T47D (cell line): Measurements from ENCODE around the gene ITIH6.
A peak's percentile ranks its signal among the peaks of the same experiment; 100 is the strongest.
"Not testable (repeated sequence)": the region's sequence is repeated elsewhere in the genome, so short reads cannot be mapped to it uniquely, and the experiment has no call there.

Experiments
- DNase-seq, 2 experiments: peaks; one replicate each; pipeline versions ENCODE4 v3.0.0 to v3.0.0-alpha.2; 2011 to 2012; ENCODE audit warnings: low read depth in 1 of 2, low spot score in 1 of 2
- JUND ChIP-seq: IDR thresholded peaks from 2 replicates; pipeline ENCODE4 v1.6.1; 2012; ENCODE audit warnings: low read depth
- in situ Hi-C: cut with HindIII; loops from 2 replicates; pipeline ENCODE4 v1.10.0; 2016; ENCODE audit warnings: low sequenced_read_pairs, low pct_unique_long_range_greater_than_20kb

Gene ITIH6

GRCh38 chrX:54798137-54798536, at the start of gene ITIH6:
Gene ITIH6 (minus strand): TSS chrX:54798255. CDS start chrX:54798210, 45 bp downstream.
- in situ Hi-C loops, result no loop called here
- no peak for TF ChIP-seq JUND

GRCh38 chrX:54847700-54848099, 49.6 kb upstream of the ITIH6 start:
- DNase-seq, in situ Hi-C loops: not testable (repeated sequence)

More at GRCh38 chrX:54798137-54798536, at the start of gene ITIH6:
- DNase-seq, result no peak

GRCh38 chrX:54843050-54843449, 45.0 kb upstream of the ITIH6 start:
- DNase-seq, result no peak
- TF ChIP-seq JUND, result no peak
- in situ Hi-C loops, result no loop called here

- in situ Hi-C loops, result no loop called here
- TF ChIP-seq JUND, result no peak
- peak in 1 of 2 experiments; percentile 9 for DNase-seq
Measured at GRCh38 chrX:54842607-54843006, 44.6 kb upstream of the ITIH6 start.

- in situ Hi-C loops, result not testable (repeated sequence)
- peak in 1 of 2 experiments; percentile 26 for DNase-seq
Measured at GRCh38 chrX:54841184-54841874, 43.3 kb upstream of the ITIH6 start.

- in situ Hi-C loops, result no loop called here
- DNase-seq, result no peak
- TF ChIP-seq JUND, result no peak
Measured at GRCh38 chrX:54838583-54838982, 40.5 kb upstream of the ITIH6 start.

GRCh38 chrX:54826598-54826997, 28.5 kb upstream of the ITIH6 start:
- in situ Hi-C loops, result no loop called here
- no peak for TF ChIP-seq JUND
- no peak for DNase-seq

- TF ChIP-seq JUND, result no peak
- DNase-seq, result peak in 1 of 2 experiments; percentile 50
- in situ Hi-C loops, result no loop called here
Measured at GRCh38 chrX:54825716-54826438, 27.8 kb upstream of the ITIH6 start.

GRCh38 chrX:54824722-54825121, 26.7 kb upstream of the ITIH6 start:
- in situ Hi-C loops, result no loop called here
- DNase-seq, result no peak
- no peak for TF ChIP-seq JUND

- in situ Hi-C loops, result no loop called here
- TF ChIP-seq JUND, result no peak
- DNase-seq, result no peak
Measured at GRCh38 chrX:54824195-54824594, 26.1 kb upstream of the ITIH6 start.

GRCh38 chrX:54821310-54821709, 23.3 kb upstream of the ITIH6 start:
- DNase-seq, result no peak
- no peak for TF ChIP-seq JUND
- in situ Hi-C loops, result no loop called here

- TF ChIP-seq JUND, result no peak
- in situ Hi-C loops, result no loop called here
- no peak for DNase-seq
Measured at GRCh38 chrX:54820737-54821136, 22.7 kb upstream of the ITIH6 start.

GRCh38 chrX:54819201-54819600, 21.1 kb upstream of the ITIH6 start:
- peak in 1 of 2 experiments; percentile 39 for DNase-seq
- TF ChIP-seq JUND, result no peak
- in situ Hi-C loops, result no loop called here
